HG02588 (cell line): Measurements from ENCODE around the gene RERE.
"Not testable (repeated sequence)": the region's sequence is repeated elsewhere in the genome, so short reads cannot be mapped to it uniquely, and the experiment has no call there.

Experiments used
- ATAC-seq: cut with Tn5 transposase; IDR thresholded peaks from one replicate; pipeline ENCODE4 v1.9.1; 2021; ENCODE audit warnings: mild to moderate bottlenecking, moderate library complexity; ENCODE audit not compliant: unreplicated experiment

Gene RERE

GRCh38 chr1:8844501-8845006 lies 27.1 kb upstream of the RERE start:
- ATAC-seq = no peak

GRCh38 chr1:8841395-8841794 lies 24.0 kb upstream of the RERE start:
- no peak for ATAC-seq

- no peak for ATAC-seq
Measured at GRCh38 chr1:8839990-8840389, 22.6 kb upstream of the RERE start.

DNA sequence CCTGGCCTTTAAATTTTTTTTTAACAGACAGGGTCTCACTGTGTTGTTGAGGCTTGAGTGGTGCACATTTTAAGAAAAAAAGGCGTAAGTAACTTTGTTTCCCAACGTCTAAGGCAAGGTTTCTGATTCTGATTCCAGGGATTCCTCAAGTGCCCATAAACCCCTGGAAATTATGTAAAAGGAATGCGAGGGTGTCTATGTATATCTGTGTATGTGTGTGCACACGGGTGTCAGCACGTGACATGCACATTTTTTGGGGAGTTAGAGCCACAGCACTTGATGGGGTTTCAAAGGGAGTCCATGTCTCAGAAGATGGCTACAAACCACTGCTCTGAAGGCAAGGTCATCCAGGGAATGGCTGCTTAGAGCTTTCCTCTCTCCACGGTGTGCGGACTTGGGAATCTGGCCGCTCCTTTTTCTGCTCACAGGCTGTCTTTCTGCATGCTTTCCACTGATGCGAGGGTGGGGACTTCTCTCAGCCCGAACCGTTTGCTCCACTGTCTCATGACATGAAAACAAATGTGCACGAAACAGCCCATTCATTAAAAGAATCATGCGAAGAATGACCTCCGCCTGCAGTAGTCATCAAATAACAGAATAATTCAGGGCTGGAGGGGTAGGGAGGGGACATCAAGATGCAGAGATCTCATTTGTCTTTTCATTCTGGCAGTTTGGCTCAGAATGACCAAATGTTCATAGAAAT lies 18.7 kb upstream of the RERE start:
- no peak for ATAC-seq

- ATAC-seq = no peak
Measured at GRCh38 chr1:8831340-8831739, 13.9 kb upstream of the RERE start.

DNA sequence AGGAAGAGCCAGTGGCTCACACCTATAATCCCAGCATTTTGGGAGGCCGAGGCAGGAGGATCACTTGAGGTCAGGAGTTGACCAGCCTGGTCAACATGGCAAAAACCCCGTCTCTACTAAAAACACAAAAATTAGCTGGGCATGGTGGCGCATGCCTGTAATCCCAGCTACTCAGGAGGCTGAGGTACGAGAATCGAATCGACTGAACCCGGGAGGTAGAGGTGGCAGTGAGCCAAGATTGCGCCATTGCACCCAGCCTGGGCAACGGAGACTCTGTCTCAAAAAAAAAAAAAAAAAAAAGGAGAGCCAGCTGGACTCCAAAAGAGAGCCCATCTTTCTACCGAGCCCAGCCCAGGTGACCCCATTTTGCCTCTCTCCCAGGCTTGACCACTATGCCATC lies 13.3 kb upstream of the RERE start:
- not testable (repeated sequence) for ATAC-seq

- no peak for ATAC-seq
Measured at GRCh38 chr1:8825985-8826481, 8.6 kb upstream of the RERE start.

DNA sequence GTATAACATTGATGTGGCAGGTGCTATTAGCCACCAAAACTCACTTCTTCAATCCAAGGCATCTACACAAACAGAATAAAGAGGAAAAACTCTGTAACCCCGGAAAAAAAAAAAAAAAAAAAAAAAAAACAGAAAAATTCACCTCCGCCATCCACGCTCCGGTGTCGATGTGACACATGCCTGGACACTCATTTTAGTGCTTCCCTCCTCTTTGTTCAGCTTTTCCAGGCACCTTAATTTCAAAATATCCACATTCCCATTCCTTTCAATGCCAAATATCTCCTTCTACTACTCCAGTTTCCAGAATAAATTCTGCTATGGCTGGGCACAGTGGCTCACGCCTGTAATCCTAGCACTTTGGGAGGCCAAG lies 5.8 kb upstream of the RERE start:
- ATAC-seq = no peak

- ATAC-seq = no peak
Measured at GRCh38 chr1:8822373-8823294, 5.2 kb upstream of the RERE start.

GRCh38 chr1:8821084-8821483 lies 3.6 kb upstream of the RERE start:
- no peak for ATAC-seq

GRCh38 chr1:8818789-8819188 lies 1.3 kb upstream of the RERE start:
- not testable (repeated sequence) for ATAC-seq

GRCh38 chr1:8818325-8818775 lies 910 bp upstream of the RERE start:
- ATAC-seq = no peak

DNA sequence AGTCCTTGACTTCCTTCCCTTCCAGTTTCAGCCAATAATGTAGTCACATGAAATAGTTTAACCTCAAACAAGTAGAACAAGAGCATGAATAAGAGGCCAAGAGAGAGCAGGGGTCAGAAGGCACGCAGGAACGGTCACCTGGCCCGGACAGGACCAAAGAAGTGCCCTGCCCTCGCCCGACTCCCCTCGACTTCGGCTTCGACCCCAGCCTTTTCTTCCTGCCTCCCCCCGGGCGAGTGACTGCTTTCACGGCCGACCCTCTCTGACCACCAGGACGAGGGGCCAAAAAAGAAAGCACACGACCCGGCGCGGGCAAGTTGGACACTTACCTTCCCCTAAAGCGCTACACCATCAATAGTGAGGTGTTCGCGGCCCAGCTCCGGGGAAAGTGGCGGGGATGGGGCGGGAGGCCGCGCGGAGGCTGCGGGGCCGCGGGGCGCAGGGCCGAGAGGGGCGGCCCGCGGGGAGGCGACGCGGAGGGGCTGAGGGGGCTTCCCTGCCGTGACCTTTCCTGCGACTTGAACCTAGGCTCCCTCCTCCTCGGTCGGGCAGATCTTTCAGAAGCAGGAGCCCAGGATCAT lies 519 bp downstream of the RERE start:
- peak; percentile 17 for ATAC-seq

- no peak for ATAC-seq
Measured at GRCh38 chr1:8816264-8816663, 1.2 kb downstream of the RERE start.

- no peak for ATAC-seq
Measured at GRCh38 chr1:8815582-8816151, 1.8 kb downstream of the RERE start.

DNA sequence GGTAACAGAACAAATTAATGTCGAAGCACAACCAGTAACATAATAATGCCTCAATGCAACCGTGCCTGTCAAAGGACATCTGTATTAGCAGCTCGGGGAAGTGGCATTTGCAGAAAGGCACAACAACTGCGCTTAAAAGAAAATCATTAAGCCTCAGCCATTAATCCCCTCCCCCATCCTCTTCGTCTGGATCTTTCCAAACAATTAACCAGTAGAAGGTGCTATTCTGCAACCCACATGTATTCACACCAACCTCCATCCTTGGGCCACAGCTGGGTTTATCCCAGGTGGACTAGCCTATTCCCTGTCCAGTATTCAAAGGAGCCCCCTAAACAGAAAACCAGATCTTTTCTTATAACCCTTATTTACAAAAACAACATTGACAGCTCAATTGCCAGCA lies 2.6 kb downstream of the RERE start:
- no peak for ATAC-seq

- no peak for ATAC-seq
Measured at GRCh38 chr1:8813991-8814390, 3.4 kb downstream of the RERE start.

DNA sequence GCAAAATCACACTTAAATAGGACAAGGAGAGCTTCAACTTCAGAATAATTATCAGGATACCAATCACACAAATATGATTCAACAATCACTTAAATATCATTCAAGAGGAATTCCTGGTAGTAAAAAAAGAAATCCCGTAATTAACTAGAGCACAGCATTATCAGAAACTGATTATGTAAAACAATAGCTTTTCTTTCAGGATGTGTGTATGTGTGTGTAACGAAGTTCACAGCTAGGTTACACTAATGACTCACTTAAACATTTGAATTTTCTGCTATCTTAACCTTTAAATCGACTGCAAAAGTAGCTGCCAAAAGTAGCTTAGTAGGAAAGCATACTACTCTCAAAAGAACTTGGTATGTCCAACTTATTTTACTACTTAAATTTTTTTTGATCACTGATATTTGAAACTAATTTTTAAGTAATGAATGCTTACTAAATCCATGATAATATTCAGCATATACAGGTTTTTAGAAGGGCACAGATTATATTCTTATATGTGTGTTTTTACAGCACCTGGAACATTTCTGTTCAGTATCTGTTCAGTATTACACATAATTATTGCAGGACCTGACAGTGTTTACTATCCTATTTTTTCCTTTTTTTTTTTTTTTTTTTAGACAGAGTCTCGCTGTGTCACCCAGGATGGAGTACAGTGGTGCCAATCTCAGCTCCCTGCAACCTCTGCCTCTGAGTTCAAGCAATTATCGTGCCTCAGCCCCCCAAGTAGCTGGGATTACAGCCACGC lies 4.2 kb downstream of the RERE start:
- no peak for ATAC-seq

GRCh38 chr1:8812081-8812480 lies 5.4 kb downstream of the RERE start:
- ATAC-seq = no peak

DNA sequence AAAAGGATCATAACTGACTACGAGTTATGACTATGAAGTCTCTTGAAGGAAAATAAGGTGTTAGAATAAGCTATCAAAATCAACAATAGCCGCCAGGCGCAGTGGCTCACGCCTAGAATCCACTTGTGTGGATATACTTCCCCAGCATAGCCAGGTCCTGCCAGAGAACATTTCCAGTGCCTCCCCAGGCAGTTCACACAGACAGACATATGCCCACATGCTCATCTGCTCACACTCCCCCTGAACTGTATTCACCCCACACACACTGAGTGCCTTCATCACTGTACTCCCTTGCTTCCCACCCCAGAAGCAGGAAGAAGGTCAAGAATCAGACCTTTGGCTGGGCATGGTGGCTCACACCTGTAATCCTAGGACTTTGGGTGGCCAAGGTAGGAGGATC lies 6.5 kb downstream of the RERE start:
- no peak for ATAC-seq
